Skeletal muscle satellite cell (primary cell): ENCODE measurements around the gene ARRB1.
"Not testable (repeated sequence)": the region's sequence is repeated elsewhere in the genome, so short reads cannot be mapped to it uniquely, and the experiment has no call there.

ENCODE experiments used
- H3K27me3 ChIP-seq: 2 replicates; pipeline ENCODE4 v1.7.0; 2013; ENCODE audit warnings: low read length; ENCODE audit not compliant: control insufficient read depth, insufficient read depth
- H3K36me3 ChIP-seq: 2 replicates; pipeline ENCODE4 v1.7.0; 2013; ENCODE audit warnings: mild to moderate bottlenecking, control low read depth, low read length; ENCODE audit not compliant: insufficient read depth
- H3K4me1 ChIP-seq: 2 replicates; pipeline ENCODE4 v1.7.0; 2013; ENCODE audit warnings: low read length; ENCODE audit not compliant: control insufficient read depth, insufficient read depth
- H3K4me2 ChIP-seq: 2 replicates; pipeline ENCODE4 v1.7.0; 2013; ENCODE audit warnings: mild to moderate bottlenecking, low read length
- H3K4me3 ChIP-seq: 2 replicates; pipeline ENCODE4 v1.7.0; 2013; ENCODE audit warnings: low read length
- H3K9ac ChIP-seq: 2 replicates; pipeline ENCODE4 v1.7.0; 2013; ENCODE audit warnings: mild to moderate bottlenecking, low read depth, low read length, moderate library complexity
- H3K9me3 ChIP-seq: replicated peaks from 2 replicates; pipeline ENCODE4 v1.7.0; 2013; ENCODE audit warnings: mild to moderate bottlenecking, control low read depth, low read length

ARRB1 gene

GRCh38 chr11:75313513-75314272, 37.8 kb downstream of the ARRB1 start:
- H3K27me3 ChIP-seq: no peaks in the 10 kb centered on the region
- no peaks in the 10 kb centered on the region for H3K9me3 ChIP-seq
- peak overlapping the region; percentile 5 for H3K4me2 ChIP-seq
- H3K36me3 ChIP-seq: no peaks in the 10 kb centered on the region
- peaks cover 15% of the 10 kb centered on the region for H3K4me1 ChIP-seq
- H3K4me3 ChIP-seq: no peak overlapping the region
- H3K9ac ChIP-seq: peak overlapping the region; percentile 29

- no peak overlapping the region for H3K4me3 ChIP-seq
- H3K36me3 ChIP-seq: no peaks in the 10 kb centered on the region
- no peak overlapping the region for H3K4me2 ChIP-seq
- no peaks in the 10 kb centered on the region for H3K9me3 ChIP-seq
- H3K4me1 ChIP-seq: peaks cover 15% of the 10 kb centered on the region
- H3K27me3 ChIP-seq: no peaks in the 10 kb centered on the region
- H3K9ac ChIP-seq: no peak overlapping the region
These were observed 39.1 kb downstream of the ARRB1 start for GRCh38 chr11:75312346-75312745.

GRCh38 chr11:75311858-75312288, 39.6 kb downstream of the ARRB1 start:
- Histone ChIP-seq H3K27me3 (no peaks in the 10 kb centered on the region), H3K4me2 (no peak overlapping the region), H3K4me3 (no peak overlapping the region), H3K9me3 (no peaks in the 10 kb centered on the region), H3K9ac (no peak overlapping the region), H3K4me1 (peaks cover 15% of the 10 kb centered on the region), H3K36me3 (no peaks in the 10 kb centered on the region)

GRCh38 chr11:75308986-75309385, 42.5 kb downstream of the ARRB1 start:
- H3K27me3 ChIP-seq: no peaks in the 10 kb centered on the region
- no peak overlapping the region for H3K4me2 ChIP-seq
- H3K4me3 ChIP-seq: no peak overlapping the region
- no peaks in the 10 kb centered on the region for H3K9me3 ChIP-seq
- no peak overlapping the region for H3K9ac ChIP-seq
- H3K36me3 ChIP-seq: no peaks in the 10 kb centered on the region
- peaks cover 14% of the 10 kb centered on the region for H3K4me1 ChIP-seq

- H3K4me2 ChIP-seq: no peak overlapping the region
- H3K27me3 ChIP-seq: no peaks in the 10 kb centered on the region
- H3K4me1 ChIP-seq: peaks cover 5% of the 10 kb centered on the region
- H3K36me3 ChIP-seq: no peaks in the 10 kb centered on the region
- H3K9me3 ChIP-seq: no peaks in the 10 kb centered on the region
- H3K4me3 ChIP-seq: no peak overlapping the region
- H3K9ac ChIP-seq: no peak overlapping the region
These were observed 43.3 kb downstream of the ARRB1 start for GRCh38 chr11:75308116-75308515.

GRCh38 chr11:75307058-75307457, 44.4 kb downstream of the ARRB1 start:
- Histone ChIP-seq H3K4me2 (no peak overlapping the region), H3K36me3 (no peaks in the 10 kb centered on the region), H3K4me3 (no peak overlapping the region), H3K9ac (no peak overlapping the region), H3K27me3 (no peaks in the 10 kb centered on the region), H3K9me3 (no peaks in the 10 kb centered on the region), H3K4me1 (peaks cover 2% of the 10 kb centered on the region)

- no peaks in the 10 kb centered on the region for H3K4me1 ChIP-seq
- H3K9ac ChIP-seq: no peak overlapping the region
- H3K27me3 ChIP-seq: no peaks in the 10 kb centered on the region
- H3K4me3 ChIP-seq: no peak overlapping the region
- no peak overlapping the region for H3K4me2 ChIP-seq
- no peaks in the 10 kb centered on the region for H3K36me3 ChIP-seq
- no peaks in the 10 kb centered on the region for H3K9me3 ChIP-seq
These were observed 44.9 kb downstream of the ARRB1 start for GRCh38 chr11:75306529-75306928.

GRCh38 chr11:75305993-75306392, 45.5 kb downstream of the ARRB1 start:
- no peaks in the 10 kb centered on the region for H3K27me3 ChIP-seq
- no peak overlapping the region for H3K9ac ChIP-seq
- H3K9me3 ChIP-seq: no peaks in the 10 kb centered on the region
- no peak overlapping the region for H3K4me2 ChIP-seq
- no peaks in the 10 kb centered on the region for H3K36me3 ChIP-seq
- H3K4me1 ChIP-seq: no peaks in the 10 kb centered on the region
- no peak overlapping the region for H3K4me3 ChIP-seq

GRCh38 chr11:75305452-75305851, 46.0 kb downstream of the ARRB1 start:
- no peak overlapping the region for H3K9ac ChIP-seq
- H3K9me3 ChIP-seq: no peaks in the 10 kb centered on the region
- no peaks in the 10 kb centered on the region for H3K4me1 ChIP-seq
- H3K27me3 ChIP-seq: no peaks in the 10 kb centered on the region
- H3K4me2 ChIP-seq: no peak overlapping the region
- no peak overlapping the region for H3K4me3 ChIP-seq
- H3K36me3 ChIP-seq: no peaks in the 10 kb centered on the region

- not testable (repeated sequence) for H3K36me3 ChIP-seq
These were observed 46.5 kb downstream of the ARRB1 start for GRCh38 chr11:75304941-75305340.

GRCh38 chr11:75303544-75304224, 47.8 kb downstream of the ARRB1 start:
- Histone ChIP-seq H3K9ac (no peak overlapping the region), H3K9me3 (no peaks in the 10 kb centered on the region), H3K36me3 (no peaks in the 10 kb centered on the region), H3K4me1 (no peaks in the 10 kb centered on the region), H3K4me2 (no peak overlapping the region), H3K4me3 (no peak overlapping the region), H3K27me3 (no peaks in the 10 kb centered on the region)

More at GRCh38 chr11:75304941-75305340, 46.5 kb downstream of the ARRB1 start:
- not testable (repeated sequence) for H3K4me1 ChIP-seq, H3K4me3 ChIP-seq, H3K9ac ChIP-seq, H3K27me3 ChIP-seq, H3K4me2 ChIP-seq, H3K9me3 ChIP-seq

- no peaks in the 10 kb centered on the region for H3K27me3 ChIP-seq
- H3K36me3 ChIP-seq: no peaks in the 10 kb centered on the region
- H3K4me1 ChIP-seq: no peaks in the 10 kb centered on the region
- no peak overlapping the region for H3K4me2 ChIP-seq
- no peak overlapping the region for H3K4me3 ChIP-seq
- H3K9me3 ChIP-seq: no peaks in the 10 kb centered on the region
- no peak overlapping the region for H3K9ac ChIP-seq
These were observed 49.1 kb downstream of the ARRB1 start for GRCh38 chr11:75302371-75302770.
